HG02981 (cell line): ENCODE results near the gene POU5F1.

ENCODE experiments used
- ATAC-seq: cut with Tn5 transposase; IDR thresholded peaks from one replicate; pipeline ENCODE4 v1.9.1; 2021; ENCODE audit warnings: mild to moderate bottlenecking, moderate library complexity; ENCODE audit not compliant: unreplicated experiment

The POU5F1 gene

GRCh38 chr6:31116661-31117385, 53.7 kb downstream of the POU5F1 start:
- no peak for ATAC-seq

- ATAC-seq = no peak
Measured at GRCh38 chr6:31115941-31116560, 54.4 kb downstream of the POU5F1 start.

- ATAC-seq = no peak
Measured at GRCh38 chr6:31114970-31115849, 55.3 kb downstream of the POU5F1 start.

GRCh38 chr6:31114541-31114878, 56.0 kb downstream of the POU5F1 start, which contains the start of gene PSORS1C1:
Gene PSORS1C1, plus strand, starts transcription at chr6:31114800. Its CDS starts 14,833 bp downstream, at chr6:31129633.
- ATAC-seq = no peak
